Glutamatergic neuron (in vitro differentiated cells): ENCODE results near the gene RNF2. TPM values are rescaled to one million over a fixed set of nuclear protein-coding genes. Genes with fewer than 3 reads are reported as not detected.

ENCODE experiments used
- DNase-seq: peaks from one replicate; pipeline ENCODE4 v3.0.0; 2022
- H3K27ac Mint-ChIP-seq: one replicate; pipeline ENCODE4 v1.8.0; 2020; ENCODE audit warnings: mild to moderate bottlenecking, mixed read lengths, inconsistent platforms; ENCODE audit not compliant: unreplicated experiment
- H3K27me3 Mint-ChIP-seq: one replicate; pipeline ENCODE4 v1.8.0; 2020; ENCODE audit warnings: mild to moderate bottlenecking, moderate library complexity, mixed read lengths, inconsistent platforms; ENCODE audit not compliant: unreplicated experiment
- H3K36me3 Mint-ChIP-seq: one replicate; pipeline ENCODE4 v1.8.0; 2020; ENCODE audit warnings: mild to moderate bottlenecking, mixed read lengths, inconsistent platforms; ENCODE audit not compliant: unreplicated experiment
- H3K4me1 Mint-ChIP-seq: one replicate; pipeline ENCODE4 v1.8.0; 2020; ENCODE audit warnings: mild to moderate bottlenecking, low read depth, mixed read lengths, inconsistent platforms; ENCODE audit not compliant: unreplicated experiment
- H3K4me3 Mint-ChIP-seq: one replicate; pipeline ENCODE4 v1.8.0; 2020; ENCODE audit warnings: mild to moderate bottlenecking, mixed read lengths, inconsistent platforms; ENCODE audit not compliant: unreplicated experiment
- H3K9me3 Mint-ChIP-seq: one replicate; pipeline ENCODE4 v1.8.0; 2020; ENCODE audit warnings: mild to moderate bottlenecking, moderate library complexity, mixed read lengths, inconsistent platforms; ENCODE audit not compliant: unreplicated experiment
- total RNA-seq: library from RNA; stranded (reverse); fragmentation: NEBNext Ultra II Directional; extraction: Animal tissue kit (Norgen Biotek cat#: 25700); gene quantifications from one replicate; pipeline ENCODE4 v1.2.1, GENCODE V29; 2021; ENCODE audit not compliant: unreplicated experiment
- TF ChIP-seq, protein P1 (sequence below): fragments of 200-600 bp; sonication (generic); IDR thresholded peaks from one replicate; pipeline ENCODE4 v1.5.0; 2021; ENCODE audit not compliant: partially characterized antibody, unreplicated experiment

RNF2 gene
- total RNA-seq, 1 donor from 2014 or later = 33.8 TPM

DNA sequence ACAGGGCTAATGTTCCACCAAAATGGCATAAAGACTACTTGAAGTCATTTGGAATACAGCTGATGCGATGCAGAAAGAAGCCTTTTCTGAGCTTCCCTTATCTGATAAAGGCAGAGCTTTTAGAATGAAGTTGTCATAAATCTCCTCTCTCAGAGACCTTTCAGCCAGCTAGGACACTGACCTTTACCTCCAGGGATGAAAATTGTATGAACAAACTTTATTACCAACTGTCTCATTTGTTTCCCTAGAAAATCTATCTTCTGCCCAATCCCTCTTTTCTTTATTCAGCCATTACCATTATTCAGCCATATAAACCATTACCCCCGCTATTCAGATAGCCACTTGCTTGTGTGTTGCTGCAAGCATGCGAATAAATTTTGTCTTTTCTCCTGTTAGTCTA lies 29.7 kb upstream of the RNF2 start:
- Mint-ChIP-seq H3K36me3 (no peaks in the 10 kb centered on the region), H3K4me1 (no peaks in the 10 kb centered on the region), H3K27me3 (peaks cover 3% of the 10 kb centered on the region), H3K4me3 (no peak overlapping the region), H3K9me3 (peaks cover 1% of the 10 kb centered on the region), H3K27ac (no peak overlapping the region)
- no peak for DNase-seq
- TF ChIP-seq, protein P1, sequence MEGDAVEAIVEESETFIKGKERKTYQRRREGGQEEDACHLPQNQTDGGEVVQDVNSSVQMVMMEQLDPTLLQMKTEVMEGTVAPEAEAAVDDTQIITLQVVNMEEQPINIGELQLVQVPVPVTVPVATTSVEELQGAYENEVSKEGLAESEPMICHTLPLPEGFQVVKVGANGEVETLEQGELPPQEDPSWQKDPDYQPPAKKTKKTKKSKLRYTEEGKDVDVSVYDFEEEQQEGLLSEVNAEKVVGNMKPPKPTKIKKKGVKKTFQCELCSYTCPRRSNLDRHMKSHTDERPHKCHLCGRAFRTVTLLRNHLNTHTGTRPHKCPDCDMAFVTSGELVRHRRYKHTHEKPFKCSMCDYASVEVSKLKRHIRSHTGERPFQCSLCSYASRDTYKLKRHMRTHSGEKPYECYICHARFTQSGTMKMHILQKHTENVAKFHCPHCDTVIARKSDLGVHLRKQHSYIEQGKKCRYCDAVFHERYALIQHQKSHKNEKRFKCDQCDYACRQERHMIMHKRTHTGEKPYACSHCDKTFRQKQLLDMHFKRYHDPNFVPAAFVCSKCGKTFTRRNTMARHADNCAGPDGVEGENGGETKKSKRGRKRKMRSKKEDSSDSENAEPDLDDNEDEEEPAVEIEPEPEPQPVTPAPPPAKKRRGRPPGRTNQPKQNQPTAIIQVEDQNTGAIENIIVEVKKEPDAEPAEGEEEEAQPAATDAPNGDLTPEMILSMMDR = no peak

DNA sequence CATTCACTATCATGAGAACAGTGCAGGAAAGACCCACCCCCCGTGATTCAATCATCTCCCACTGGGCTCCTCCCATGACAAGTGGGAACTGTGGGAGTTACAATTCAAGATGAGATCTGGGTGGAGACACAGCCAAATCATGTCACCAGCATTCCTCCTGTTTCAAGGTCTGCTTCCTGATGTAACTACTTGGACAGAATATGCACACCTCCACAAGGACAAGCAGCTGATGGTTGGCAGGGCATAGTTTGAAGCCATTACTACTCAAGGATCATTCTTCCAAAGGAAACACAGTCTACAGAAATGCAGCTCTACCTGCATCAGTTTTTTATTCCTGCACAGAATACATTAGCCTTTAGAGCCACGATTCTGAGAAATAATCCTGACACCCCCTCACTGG lies 28.5 kb upstream of the RNF2 start:
- Mint-ChIP-seq H3K27me3 (peaks cover 3% of the 10 kb centered on the region), H3K27ac (no peak overlapping the region), H3K36me3 (no peaks in the 10 kb centered on the region), H3K4me1 (no peaks in the 10 kb centered on the region), H3K4me3 (no peak overlapping the region), H3K9me3 (peaks cover 1% of the 10 kb centered on the region)
- TF ChIP-seq, protein P1 = no peak
- DNase-seq = no peak

DNA sequence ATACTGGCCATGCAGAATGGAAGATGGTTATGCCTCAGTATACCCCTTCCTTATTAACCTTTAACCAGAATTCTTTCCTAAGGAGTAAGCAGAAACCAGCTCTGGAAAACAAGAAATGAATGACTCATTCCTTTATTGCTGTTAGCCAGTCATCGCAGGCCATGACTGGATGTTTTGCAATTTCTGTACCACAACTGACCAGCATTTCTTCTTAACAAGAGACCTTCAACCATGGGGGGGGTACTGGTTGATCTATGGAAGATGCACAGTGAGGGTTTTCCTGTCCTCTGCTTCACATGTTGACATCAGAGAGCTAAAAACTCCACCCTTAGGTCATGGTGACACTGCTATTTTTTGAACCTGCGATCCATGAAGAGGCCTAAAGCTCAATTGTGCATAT lies 28.0 kb upstream of the RNF2 start:
- peaks cover 1% of the 10 kb centered on the region for H3K9me3 Mint-ChIP-seq
- no peaks in the 10 kb centered on the region for H3K4me1 Mint-ChIP-seq

DNA sequence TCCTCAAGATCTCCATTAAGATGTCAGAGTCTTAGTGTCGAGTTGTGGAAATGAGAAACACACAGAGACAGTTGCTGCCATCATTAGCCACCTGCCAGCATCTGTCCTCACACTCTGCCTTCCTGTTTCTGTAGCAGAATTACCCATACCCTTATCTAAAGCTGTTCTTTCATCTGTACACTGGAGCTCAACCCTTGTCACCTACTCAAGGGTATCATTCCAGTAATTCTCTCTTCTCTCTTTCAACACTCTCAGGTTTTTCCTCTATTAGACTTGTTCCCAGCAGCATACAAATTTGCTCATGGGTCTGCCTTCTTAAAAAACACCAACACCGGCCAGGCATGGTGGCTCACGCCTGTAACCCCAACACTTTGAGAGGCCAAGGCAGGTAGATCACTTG lies 27.4 kb upstream of the RNF2 start:
- Mint-ChIP-seq H3K4me1 (no peaks in the 10 kb centered on the region), H3K4me3 (no peak overlapping the region), H3K27ac (no peak overlapping the region), H3K27me3 (peaks cover 3% of the 10 kb centered on the region), H3K9me3 (peaks cover 1% of the 10 kb centered on the region), H3K36me3 (no peaks in the 10 kb centered on the region)
- no peak for DNase-seq
- TF ChIP-seq, protein P1 = no peak

More for the DNA sequence above, 28.0 kb upstream of the RNF2 start:
- H3K4me3 Mint-ChIP-seq = no peak overlapping the region
- DNase-seq = no peak
- TF ChIP-seq, protein P1 = no peak
- H3K27me3 Mint-ChIP-seq = peaks cover 3% of the 10 kb centered on the region
- no peak overlapping the region for H3K27ac Mint-ChIP-seq
- no peaks in the 10 kb centered on the region for H3K36me3 Mint-ChIP-seq

DNA sequence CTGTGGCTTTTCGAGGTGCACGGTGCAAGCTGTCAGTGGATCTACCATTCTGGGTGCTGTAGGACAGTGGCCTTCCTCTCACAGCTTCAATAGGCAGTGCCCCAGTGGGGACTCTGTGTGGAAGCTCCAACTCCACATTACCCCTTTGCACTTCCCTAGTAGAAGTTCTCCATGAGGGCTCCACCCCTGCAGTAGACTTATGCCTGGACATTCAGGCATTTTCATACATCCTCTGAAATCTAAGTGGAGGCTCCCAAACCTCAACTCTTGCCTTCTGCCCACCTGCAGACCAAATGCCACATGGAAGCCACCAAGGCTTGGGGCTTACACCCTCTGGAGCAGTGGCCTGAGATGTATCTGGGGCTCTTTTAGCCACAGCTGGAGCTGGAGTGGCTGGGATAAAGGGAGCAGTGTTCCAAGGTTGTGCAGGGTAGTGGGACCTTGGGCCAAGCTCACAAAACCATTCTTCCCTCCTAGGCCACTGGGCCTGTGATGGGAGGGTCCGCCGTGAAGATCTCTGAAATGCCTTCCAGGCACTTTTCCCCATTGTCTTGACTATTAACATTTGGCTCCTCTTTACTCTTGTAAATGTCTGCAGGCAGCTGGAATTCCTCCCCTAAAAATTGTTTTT lies 18.0 kb upstream of the RNF2 start:
- no peaks in the 10 kb centered on the region for H3K4me1 Mint-ChIP-seq
- no peak overlapping the region for H3K4me3 Mint-ChIP-seq
- H3K36me3 Mint-ChIP-seq = peaks cover 21% of the 10 kb centered on the region
- H3K27ac Mint-ChIP-seq = no peak overlapping the region
- TF ChIP-seq, protein P1 = no peak
- H3K27me3 Mint-ChIP-seq = no peaks in the 10 kb centered on the region
- peaks cover 10% of the 10 kb centered on the region for H3K9me3 Mint-ChIP-seq
- no peak for DNase-seq
